Middle frontal gyrus (tissue), 1 donor: ENCODE measurements around the gene MGARP.
A peak's percentile ranks its signal among the peaks of the same experiment; 100 is the strongest.
"Not testable (repeated sequence)": the region's sequence is repeated elsewhere in the genome, so short reads cannot be mapped to it uniquely, and the experiment has no call there.

ENCODE experiments used
- DNase-seq: peaks from one replicate; pipeline ENCODE4 v3.0.0-alpha.2; 2015; ENCODE audit warnings: low spot score; ENCODE audit errors: extremely low spot score

Gene MGARP

GRCh38 chr4:139295942-139296299, 15.9 kb upstream of the MGARP start:
- DNase-seq = no peak

- peak; percentile 96 for DNase-seq
These were observed 15.3 kb upstream of the MGARP start for GRCh38 chr4:139295206-139295941.

- no peak for DNase-seq
These were observed 6.2 kb upstream of the MGARP start for GRCh38 chr4:139286186-139286698.

- no peak for DNase-seq
These were observed 2.7 kb upstream of the MGARP start for GRCh38 chr4:139282721-139283075.

GRCh38 chr4:139282065-139282720, 2.2 kb upstream of the MGARP start:
- DNase-seq = no peak

GRCh38 chr4:139278912-139279759, 889 bp downstream of the MGARP start:
- DNase-seq = no peak

- DNase-seq = no peak
These were observed 1.5 kb downstream of the MGARP start for GRCh38 chr4:139278485-139278884.

GRCh38 chr4:139275281-139275735, 4.7 kb downstream of the MGARP start:
- no peak for DNase-seq

GRCh38 chr4:139274790-139275189, 5.2 kb downstream of the MGARP start:
- no peak for DNase-seq

GRCh38 chr4:139273835-139274234, 6.2 kb downstream of the MGARP start:
- DNase-seq = no peak

- DNase-seq = no peak
These were observed 12.7 kb downstream of the MGARP start for GRCh38 chr4:139267301-139267700.

- no peak for DNase-seq
These were observed 13.3 kb downstream of the MGARP start for GRCh38 chr4:139266583-139267257.

GRCh38 chr4:139266208-139266582, 13.8 kb downstream of the MGARP start:
- no peak for DNase-seq

- no peak for DNase-seq
These were observed 14.4 kb downstream of the MGARP start for GRCh38 chr4:139265654-139266053.

GRCh38 chr4:139256349-139256748, 23.7 kb downstream of the MGARP start:
- DNase-seq = no peak

- DNase-seq = not testable (repeated sequence)
These were observed 24.4 kb downstream of the MGARP start for GRCh38 chr4:139255581-139255980.

- DNase-seq = no peak
These were observed 26.3 kb downstream of the MGARP start for GRCh38 chr4:139253713-139254112.

- no peak for DNase-seq
These were observed 27.0 kb downstream of the MGARP start for GRCh38 chr4:139253046-139253445.

- no peak for DNase-seq
These were observed 32.3 kb downstream of the MGARP start for GRCh38 chr4:139247700-139248238.

GRCh38 chr4:139247241-139247640, 32.8 kb downstream of the MGARP start:
- no peak for DNase-seq

GRCh38 chr4:139246166-139246565, 33.9 kb downstream of the MGARP start:
- DNase-seq = no peak
